CD14-positive monocyte (primary cell): ENCODE data around the gene MOB3B. TPM values are rescaled to one million over a fixed set of nuclear protein-coding genes. Genes with fewer than 3 reads are reported as not detected.

ENCODE experiments used
- DNase-seq, 3 donors: peaks; one replicate each; pipeline ENCODE4 v3.0.0-alpha.2; 2011 to 2022
- H2AFZ ChIP-seq: 2 replicates; pipeline ENCODE4 v1.6.0; 2012; ENCODE audit warnings: mild to moderate bottlenecking, low read depth, low read length, inconsistent platforms; ENCODE audit not compliant: insufficient read depth, poor library complexity, severe bottlenecking
- H3K27ac ChIP-seq, 2 donors: 1 replicate in 1 of 2; 2 replicates in 1 of 2; pipeline ENCODE4 v1.5.1; 2012 to 2013; ENCODE audit warnings: low read length in 2 of 2, control low read depth in 1 of 2, inconsistent platforms in 1 of 2, low read depth in 1 of 2, mild to moderate bottlenecking in 1 of 2
- H3K27me3 ChIP-seq, 2 donors: one replicate each; pipeline versions ENCODE4 v1.6.0 to v1.6.1; 2011 to 2013; ENCODE audit warnings: low read length in 2 of 2; ENCODE audit not compliant: control insufficient read depth in 2 of 2, insufficient read depth in 2 of 2
- H3K36me3 ChIP-seq, 2 donors: replicated peaks in 1 of 2; 1 replicate in 1 of 2; 2 replicates in 1 of 2; pipeline versions ENCODE4 v1.5.1 to v1.6.1; 2012 to 2013; ENCODE audit warnings: low read length in 2 of 2, control low read depth in 1 of 2, inconsistent platforms in 1 of 2, mild to moderate bottlenecking in 1 of 2; ENCODE audit not compliant: insufficient read depth in 2 of 2, control insufficient read depth in 1 of 2
- H3K4me1 ChIP-seq, 2 donors: 1 replicate in 1 of 2; 2 replicates in 1 of 2; pipeline versions ENCODE4 v1.5.1 to v1.6.1; 2012 to 2013; ENCODE audit warnings: low read length in 2 of 2, control low read depth in 1 of 2, inconsistent platforms in 1 of 2, mild to moderate bottlenecking in 1 of 2, moderate library complexity in 1 of 2; ENCODE audit not compliant: insufficient read depth in 2 of 2, control insufficient read depth in 1 of 2
- H3K4me2 ChIP-seq: replicated peaks from 2 replicates; pipeline ENCODE3; 2012; ENCODE audit warnings: low read length, moderate library complexity, mild to moderate bottlenecking; ENCODE audit not compliant: poor library complexity, severe bottlenecking; ENCODE audit errors: extremely low read depth
- H3K4me3 ChIP-seq, 3 experiments: fragments of 200-600 bp in 1 of 3; sonication (generic) in 1 of 3; replicated peaks in 1 of 3; 1 replicate in 2 of 3; 2 replicates in 1 of 3; pipeline ENCODE4 v1.5.1; 2011 to 2013; ENCODE audit warnings: low read length in 3 of 3, mild to moderate bottlenecking in 3 of 3, control low read depth in 2 of 3, low read depth in 2 of 3, inconsistent platforms in 1 of 3, moderate library complexity in 1 of 3
- H3K79me2 ChIP-seq: 2 replicates; pipeline ENCODE4 v1.6.0; 2012; ENCODE audit warnings: mild to moderate bottlenecking, control low read depth, inconsistent platforms, low read length, moderate library complexity; ENCODE audit not compliant: insufficient read depth
- H3K9ac ChIP-seq: 2 replicates; pipeline ENCODE4 v1.6.0; 2017; ENCODE audit warnings: low read length, mild to moderate bottlenecking; ENCODE audit not compliant: insufficient read depth, poor library complexity, severe bottlenecking
- H3K9me3 ChIP-seq, 2 donors: replicated peaks in 1 of 2; 1 replicate in 1 of 2; 2 replicates in 1 of 2; pipeline versions ENCODE4 v1.5.1 to v1.6.1; 2012 to 2013; ENCODE audit warnings: low read length in 2 of 2, control low read depth in 1 of 2; ENCODE audit not compliant: control insufficient read depth in 1 of 2, insufficient read depth in 1 of 2
- H4K20me1 ChIP-seq: 2 replicates; pipeline ENCODE4 v1.6.0; 2012; ENCODE audit warnings: mild to moderate bottlenecking, low read length, control low read depth, moderate library complexity; ENCODE audit not compliant: insufficient read depth
- H3K27ac Mint-ChIP-seq, 7 donors: one replicate each; pipeline ENCODE4 v1.8.0; 2020; ENCODE audit warnings: mild to moderate bottlenecking in 7 of 7, mixed read lengths in 7 of 7, moderate library complexity in 6 of 7, inconsistent platforms in 2 of 7
- H3K27me3 Mint-ChIP-seq, 3 donors: one replicate each; pipeline ENCODE4 v1.8.0; 2021 to 2022; ENCODE audit warnings: low read depth in 3 of 3, mild to moderate bottlenecking in 3 of 3, mixed read lengths in 3 of 3, moderate library complexity in 3 of 3, inconsistent platforms in 1 of 3
- H3K36me3 Mint-ChIP-seq, 2 donors: one replicate each; pipeline ENCODE4 v1.8.0; 2020; ENCODE audit warnings: mixed read lengths in 2 of 2, inconsistent platforms in 1 of 2, mild to moderate bottlenecking in 1 of 2
- H3K4me1 Mint-ChIP-seq: one replicate; pipeline ENCODE4 v1.8.0; 2020; ENCODE audit warnings: mild to moderate bottlenecking, mixed read lengths
- H3K4me3 Mint-ChIP-seq, 2 donors: one replicate each; pipeline ENCODE4 v1.8.0; 2020; ENCODE audit warnings: mild to moderate bottlenecking in 2 of 2, mixed read lengths in 2 of 2, moderate library complexity in 1 of 2
- H3K9me3 Mint-ChIP-seq, 7 donors: one replicate each; pipeline ENCODE4 v1.8.0; 2020 to 2022; ENCODE audit warnings: mixed read lengths in 7 of 7, mild to moderate bottlenecking in 6 of 7, moderate library complexity in 6 of 7, inconsistent platforms in 2 of 7
- CTCF ChIP-seq: fragments of 200-600 bp; IDR thresholded peaks from one replicate; pipeline ENCODE4 v1.8.0; 2022; ENCODE audit warnings: antibody characterized with exemption, mild to moderate bottlenecking
- WGBS: methylation state at CpG from one replicate; pipeline ENCODE4 v1.1.5; 2013; ENCODE audit warnings: missing lambda C conversion rate; ENCODE audit not compliant: insufficient coverage; 5-methylcytosine and 5-hydroxymethylcytosine counted together
- intact Hi-C, 2 donors: fragments of 100-400 bp; cut with micrococcal nuclease; formaldehyde crosslinking; loops; one replicate each; pipeline versions ENCODE4 v1.15.0 to v1.15.1; 2023
- polyA plus RNA-seq, 3 donors: library from polyadenylated mRNA; depleted of rRNA in 1 of 3; unstranded in 2 of 3; stranded (reverse) in 1 of 3; fragments of 300-500 nt in 2 of 3; fragments of >200 nt in 1 of 3; fragmentation: Illumina TruSeq in 2 of 3; gene quantifications; 1 replicate in 2 of 3; 2 replicates in 1 of 3; pipeline ENCODE4 v1.2.3, GENCODE V29; 2012 to 2021

Gene MOB3B
- polyA plus RNA-seq, 3 donors = 1.2 to 2.2 (median 1.4) TPM

- no peak for TF ChIP-seq CTCF
- H3K79me2 ChIP-seq = no peaks in the 10 kb centered on the region
- WGBS = 0% methylated on average over 1 of the region's 5 CpGs
- H3K36me3 ChIP-seq = no peaks in the 10 kb centered on the region
- H2AFZ ChIP-seq = no peak overlapping the region
- intact Hi-C loops = loop anchor here in 1 of 2 donors (5.0 kb wide), 1 partner anchor 37 kb away; no protein-coding TSS in a partner anchor
- Mint-ChIP-seq H3K4me1 (peaks cover 36% of the 10 kb centered on the region), H3K27ac (peak overlapping the region in 6 of 7 donors; percentile 17 to 92 (median 78)), H3K4me3 (no peak overlapping the region), H3K27me3 (peaks cover 0 to 2% (median 2%) of the 10 kb centered on the region in 3 donors), H3K9me3 (peaks cover 0 to 2% (median 0%) of the 10 kb centered on the region in 7 donors), H3K36me3 (peaks cover 0 to 10% of the 10 kb centered on the region in 2 donors)
- H3K4me2 ChIP-seq = no peak overlapping the region
- H3K27me3 ChIP-seq = no peaks in the 10 kb centered on the region
- peak; percentile 71 to 83 (median 78) for DNase-seq
- H3K27ac ChIP-seq = no peak overlapping the region
- peaks cover 10 to 27% of the 10 kb centered on the region in 2 donors for H3K4me1 ChIP-seq
- no peak overlapping the region for H3K4me3 ChIP-seq
- H3K9me3 ChIP-seq = no peaks in the 10 kb centered on the region
- no peak overlapping the region for H3K9ac ChIP-seq
- H4K20me1 ChIP-seq = no peaks in the 10 kb centered on the region
These were observed 160.0 kb downstream of the MOB3B start for GRCh38 chr9:27369591-27369990.

GRCh38 chr9:27368316-27368985 lies 161.2 kb downstream of the MOB3B start:
- Mint-ChIP-seq H3K27me3 (peaks cover 0 to 3% (median 2%) of the 10 kb centered on the region in 3 donors), H3K27ac (peak overlapping the region in 1 of 7 donors; percentile 3), H3K4me1 (peaks cover 36% of the 10 kb centered on the region), H3K36me3 (peaks cover 0 to 10% of the 10 kb centered on the region in 2 donors), H3K9me3 (peaks cover 0 to 2% (median 0%) of the 10 kb centered on the region in 7 donors), H3K4me3 (no peak overlapping the region)
- no peak overlapping the region for H3K9ac ChIP-seq
- peaks cover 10 to 27% of the 10 kb centered on the region in 2 donors for H3K4me1 ChIP-seq
- no peak for DNase-seq
- 100% methylated on average over 2 of the region's 7 CpGs for WGBS
- H3K27me3 ChIP-seq = no peaks in the 10 kb centered on the region
- H2AFZ ChIP-seq = no peak overlapping the region
- TF ChIP-seq CTCF = no peak
- H3K27ac ChIP-seq = no peak overlapping the region
- H3K9me3 ChIP-seq = no peaks in the 10 kb centered on the region
- H4K20me1 ChIP-seq = no peaks in the 10 kb centered on the region
- intact Hi-C loops = loop anchor here in 1 of 2 donors (5.0 kb wide), 1 partner anchor 36 kb away; no protein-coding TSS in a partner anchor
- H3K36me3 ChIP-seq = no peaks in the 10 kb centered on the region
- no peak overlapping the region for H3K4me2 ChIP-seq
- no peak overlapping the region for H3K4me3 ChIP-seq
- H3K79me2 ChIP-seq = no peaks in the 10 kb centered on the region
